GM18520 (cell line): ENCODE measurements around the gene RBKS.
A peak's percentile ranks its signal among the peaks of the same experiment; 100 is the strongest.

Experiments used
- ATAC-seq: cut with Tn5 transposase; IDR thresholded peaks from one replicate; pipeline ENCODE4 v1.9.1; 2021; ENCODE audit not compliant: unreplicated experiment

RBKS gene

GRCh38 chr2:27890146-27890923 is at the start of gene RBKS, which contains the start of gene BABAM2:
Gene RBKS (minus strand): TSS chr2:27890387. CDS start chr2:27890345, 42 bp downstream.
Gene BABAM2 (plus strand): TSS chr2:27890729. CDS start chr2:27894557, 3,828 bp downstream.
- ATAC-seq: peak; percentile 50

DNA sequence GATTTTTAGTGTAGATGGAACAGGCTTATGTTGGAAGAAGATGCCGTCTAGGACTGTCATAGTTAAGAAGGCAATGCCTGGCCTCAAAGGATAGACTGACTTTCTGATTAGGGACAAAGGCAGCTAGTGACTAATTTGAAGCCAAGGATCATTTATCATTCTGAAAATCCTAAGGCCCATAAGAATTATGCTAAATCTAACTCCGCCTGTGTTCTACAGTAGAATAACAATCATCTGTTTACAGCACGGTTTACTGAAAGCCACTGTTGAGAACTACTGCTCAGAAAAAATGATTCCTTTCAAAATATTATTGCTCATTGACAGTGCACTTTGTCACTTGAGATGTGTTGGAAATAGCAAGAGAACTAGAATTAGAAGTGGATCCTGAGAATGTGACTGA is 44.8 kb upstream of the RBKS start:
- no peak for ATAC-seq

DNA sequence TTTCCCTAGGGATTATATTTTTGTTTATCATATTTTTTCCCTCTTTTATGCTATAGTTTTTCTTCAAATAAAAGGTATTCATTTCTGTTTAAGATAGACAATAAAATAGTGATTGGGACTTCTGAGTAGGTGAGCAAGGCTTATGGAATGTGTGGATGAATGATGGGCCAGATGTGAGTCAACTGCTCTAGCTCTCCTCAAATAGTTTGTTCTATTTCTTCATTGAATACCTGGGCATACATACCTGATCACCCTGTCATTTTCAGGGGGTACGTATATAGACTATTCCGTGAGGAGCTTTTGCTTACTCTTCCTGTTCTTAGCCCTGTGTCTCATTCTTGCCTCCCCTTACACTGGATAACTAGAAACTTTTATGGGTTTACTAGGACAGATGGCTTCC is 42.2 kb upstream of the RBKS start:
- no peak for ATAC-seq

DNA sequence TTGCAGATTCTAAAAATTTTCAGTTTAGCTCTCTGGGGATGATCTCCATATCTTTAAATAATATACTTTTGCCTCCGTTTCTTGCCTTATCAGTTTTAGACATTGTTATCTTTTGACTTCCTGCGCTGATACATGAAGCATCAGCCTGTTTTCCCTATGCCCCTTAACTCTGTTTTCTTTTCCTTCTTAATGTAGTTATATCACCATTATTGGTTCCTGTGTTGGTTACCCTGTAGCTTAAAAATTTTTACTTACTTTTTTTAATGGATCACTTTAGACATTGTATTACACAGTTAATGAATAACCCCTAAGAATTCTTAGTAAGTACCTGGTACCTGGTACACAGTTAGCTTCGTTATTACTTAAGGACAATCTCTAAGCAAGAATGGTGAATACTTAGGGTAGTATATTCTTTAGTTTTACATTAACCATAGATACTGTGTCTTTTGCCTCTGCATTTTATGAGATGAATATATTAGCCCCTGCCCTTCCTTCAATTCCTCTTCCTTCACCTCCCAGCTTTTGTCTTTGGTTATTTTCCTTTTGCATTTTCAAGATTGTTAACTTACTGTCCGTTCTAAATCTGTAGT is 41.3 kb upstream of the RBKS start:
- no peak for ATAC-seq

DNA sequence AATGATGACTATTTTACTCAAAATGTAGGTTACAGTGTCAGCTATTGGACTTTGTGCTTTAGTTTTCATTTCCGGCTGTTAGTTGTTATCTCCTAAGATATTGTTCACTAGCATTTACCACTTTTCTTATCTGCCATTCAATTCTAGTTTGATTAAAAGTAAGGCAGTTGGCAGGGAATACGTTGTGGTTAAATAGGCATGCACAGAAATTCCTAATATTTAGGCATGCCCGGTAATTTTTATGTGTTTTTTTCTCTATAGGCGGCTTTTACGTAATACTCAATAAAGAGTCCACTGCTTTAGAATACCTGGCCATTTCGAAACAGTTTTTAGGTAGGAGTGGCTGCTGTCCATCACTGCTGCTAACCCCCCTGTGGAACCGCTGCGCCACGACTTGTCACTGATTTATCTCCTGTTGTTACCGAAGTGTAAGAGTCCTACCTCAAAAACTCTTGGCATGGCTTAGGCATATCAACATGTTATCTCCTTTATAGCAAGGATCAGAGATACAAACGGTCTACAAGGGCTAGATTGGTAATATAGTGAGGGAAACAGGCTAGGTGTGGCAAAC is 39.8 kb upstream of the RBKS start:
- ATAC-seq: no peak

- no peak for ATAC-seq
Observed at GRCh38 chr2:27925766-27926472, 35.7 kb upstream of the RBKS start.

GRCh38 chr2:27922842-27923241 is 32.7 kb upstream of the RBKS start:
- no peak for ATAC-seq

GRCh38 chr2:27921880-27922547 is 31.8 kb upstream of the RBKS start:
- ATAC-seq: no peak

- ATAC-seq: no peak
Observed at GRCh38 chr2:27921424-27921823, 31.2 kb upstream of the RBKS start.

DNA sequence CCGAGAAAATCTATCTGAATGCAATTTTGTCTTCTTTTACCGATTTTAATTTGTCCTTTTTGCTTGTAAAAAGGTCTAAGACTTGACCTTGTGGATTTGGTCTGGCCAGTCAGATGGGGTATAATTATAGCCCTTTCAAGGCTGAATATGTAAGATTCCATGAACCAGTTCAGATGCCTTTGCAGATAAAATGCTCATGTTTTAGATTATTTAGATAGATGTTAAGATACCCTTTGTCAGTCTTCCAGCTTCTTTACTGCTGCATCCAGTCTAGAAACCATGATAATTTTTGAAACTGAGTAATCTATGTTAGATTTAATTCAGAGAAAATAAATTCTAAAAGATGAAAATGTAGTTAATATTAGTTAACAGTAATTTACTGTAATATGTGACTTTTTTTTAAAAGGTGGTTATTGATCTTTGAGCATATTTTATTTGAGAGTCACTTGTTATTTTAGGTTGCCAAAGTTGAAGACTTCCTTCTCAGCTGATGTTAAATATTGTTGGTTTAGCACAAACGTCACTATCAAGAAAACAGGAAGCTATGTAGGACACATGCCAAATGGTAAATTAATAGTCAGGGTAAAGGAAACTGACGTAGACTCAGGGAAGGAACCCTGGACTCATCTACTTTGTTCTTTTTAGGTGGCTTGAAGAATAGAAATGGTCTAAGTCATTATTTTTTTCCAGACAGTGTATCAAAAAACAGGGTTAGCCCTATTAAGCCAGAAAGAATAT is 30.1 kb upstream of the RBKS start:
- no peak for ATAC-seq

DNA sequence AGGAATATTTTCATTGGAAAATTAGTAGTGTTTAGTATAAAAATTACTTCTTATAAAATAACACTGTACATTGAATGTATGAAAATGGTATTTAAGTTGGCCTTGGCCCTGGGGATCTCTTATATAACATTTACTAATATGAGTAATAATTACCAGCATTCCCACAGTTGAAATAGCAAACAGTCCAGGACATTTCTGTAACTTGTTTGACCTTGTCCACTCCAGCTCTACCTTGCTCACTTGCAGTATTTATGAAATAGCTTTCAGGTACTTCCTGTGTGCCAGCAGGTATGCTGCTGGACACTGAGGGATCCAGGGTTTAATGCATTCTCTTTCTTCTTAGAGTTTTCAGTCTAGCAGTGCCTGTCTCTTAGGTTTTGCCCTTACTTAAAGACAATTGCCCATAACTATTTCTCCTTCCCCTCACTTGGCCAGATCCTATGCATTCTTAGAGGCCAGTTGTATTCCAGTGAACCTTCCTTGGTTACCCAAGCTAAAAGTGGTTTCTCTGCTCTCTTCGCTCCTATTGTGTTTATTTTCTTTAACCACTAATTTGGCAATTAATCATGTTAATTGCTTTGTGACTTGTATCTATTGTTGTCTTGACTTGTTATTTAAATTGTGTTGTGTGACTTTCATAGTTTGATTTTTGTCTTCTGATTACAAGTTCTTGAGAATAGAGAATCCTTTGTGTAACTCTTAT is 26.3 kb upstream of the RBKS start:
- ATAC-seq: no peak

GRCh38 chr2:27915874-27916273 is 25.7 kb upstream of the RBKS start:
- no peak for ATAC-seq

- no peak for ATAC-seq
Observed at GRCh38 chr2:27915191-27915590, 25.0 kb upstream of the RBKS start.

DNA sequence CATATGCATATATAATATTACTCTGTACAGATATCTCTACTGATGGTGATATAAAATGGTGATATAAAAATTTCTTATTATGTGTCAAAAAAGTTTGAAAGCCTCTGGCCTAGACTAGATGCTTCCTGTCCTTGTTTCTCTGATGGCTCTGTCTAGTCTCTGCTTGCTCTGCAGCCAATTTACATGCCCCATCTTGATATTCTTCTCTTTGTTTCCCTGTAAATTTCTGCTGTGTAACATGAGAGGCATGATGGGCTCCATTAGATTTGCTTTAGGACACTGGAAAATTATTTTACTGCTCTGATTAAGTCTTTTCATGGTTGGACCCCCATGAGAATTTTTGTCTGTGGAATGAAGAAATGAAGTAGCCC is 24.6 kb upstream of the RBKS start:
- ATAC-seq: no peak

GRCh38 chr2:27914041-27914804 is 24.0 kb upstream of the RBKS start:
- no peak for ATAC-seq

- no peak for ATAC-seq
Observed at GRCh38 chr2:27912512-27912911, 22.3 kb upstream of the RBKS start.

- ATAC-seq: no peak
Observed at GRCh38 chr2:27911458-27912210, 21.4 kb upstream of the RBKS start.

- no peak for ATAC-seq
Observed at GRCh38 chr2:27909901-27910300, 19.7 kb upstream of the RBKS start.
